AG04449 (cell line): Measurements from ENCODE around the gene TNNT2.

ENCODE experiments used
- CTCF ChIA-PET: fragments of 350-600 bp; formaldehyde crosslinking; extraction: SDS; loops from one replicate; lab custom pipeline; 2021; ENCODE audit warnings: antibody characterized with exemption; lab: Yijun Ruan, JAX
- POLR2A ChIA-PET: fragments of 400-600, 350-600 bp; formaldehyde crosslinking; extraction: SDS; loops from one replicate; lab custom pipeline; 2020; ENCODE audit warnings: antibody characterized with exemption, inconsistent platforms; lab: Yijun Ruan, JAX
- DNase-seq: peaks from one replicate; pipeline ENCODE4 v3.0.0-alpha.2; 2010; ENCODE audit warnings: low read depth, low spot score
- H3K4me3 ChIP-seq: 2 replicates; pipeline ENCODE4 v1.5.1; 2011; ENCODE audit warnings: low read depth, mild to moderate bottlenecking, control low read depth, low read length
- CTCF ChIP-seq: IDR thresholded peaks from one replicate; pipeline ENCODE4 v1.5.1; 2011; ENCODE audit warnings: mild to moderate bottlenecking, moderate library complexity, low read length, control low read depth, inconsistent platforms; ENCODE audit not compliant: insufficient read depth; ENCODE audit errors: missing control alignments

Gene TNNT2

GRCh38 chr1:201395936-201396335 lies 18.5 kb upstream of the TNNT2 start:
- ChIA-PET POLR2A (no interaction called here), CTCF (interaction anchor here (0.7 to 10.7 kb wide), 8 partner anchors 9 to 313 kb away, joined by 3 to 104 read pairs (median 4); no protein-coding TSS in a partner anchor)
- H3K4me3 ChIP-seq, result no peak overlapping the region
- TF ChIP-seq CTCF, result no peak
- no peak for DNase-seq

- ChIA-PET CTCF (interaction anchor here (0.8 to 10.7 kb wide), 8 partner anchors 9 to 140 kb away, joined by 3 to 104 read pairs (median 6); no protein-coding TSS in a partner anchor), POLR2A (no interaction called here)
- no peak for DNase-seq
- no peak for TF ChIP-seq CTCF
- H3K4me3 ChIP-seq, result no peak overlapping the region
These were observed 17.1 kb upstream of the TNNT2 start for GRCh38 chr1:201394591-201394990.

GRCh38 chr1:201393076-201393475 lies 15.6 kb upstream of the TNNT2 start:
- TF ChIP-seq CTCF, result no peak
- CTCF ChIA-PET, result interaction anchor here (0.9 to 10.7 kb wide), 8 partner anchors 8 to 119 kb away, joined by 3 to 104 read pairs (median 4); no protein-coding TSS in a partner anchor
- no peak for DNase-seq
- H3K4me3 ChIP-seq, result no peak overlapping the region
- POLR2A ChIA-PET, result no interaction called here

- no peak for DNase-seq
- CTCF ChIA-PET, result interaction anchor here (1.1 to 10.7 kb wide), 7 partner anchors 7 to 120 kb away, joined by 3 to 104 read pairs (median 4); no protein-coding TSS in a partner anchor
- TF ChIP-seq CTCF, result no peak
- POLR2A ChIA-PET, result no interaction called here
- H3K4me3 ChIP-seq, result no peak overlapping the region
These were observed 14.4 kb upstream of the TNNT2 start for GRCh38 chr1:201391651-201392511.

GRCh38 chr1:201391225-201391624 lies 13.7 kb upstream of the TNNT2 start:
- no peak overlapping the region for H3K4me3 ChIP-seq
- ChIA-PET CTCF (interaction anchor here (1.2 to 10.7 kb wide), 5 partner anchors 9 to 136 kb away, joined by 3 to 104 read pairs (median 8); no protein-coding TSS in a partner anchor), POLR2A (no interaction called here)
- no peak for TF ChIP-seq CTCF
- no peak for DNase-seq

- TF ChIP-seq CTCF, result no peak
- no peak overlapping the region for H3K4me3 ChIP-seq
- CTCF ChIA-PET, result interaction anchor here (0.8 to 10.7 kb wide), 13 partner anchors 8 to 120 kb away, joined by 3 to 104 read pairs (median 4); partner anchors contain the start of gene TNNT2
- no peak for DNase-seq
- POLR2A ChIA-PET, result no interaction called here
These were observed 11.6 kb upstream of the TNNT2 start for GRCh38 chr1:201389051-201389450.
